ENCODE data around the gene PXMP4.

The PXMP4 gene

GRCh38 chr20:33655164-33655563 is 64.9 kb downstream of the PXMP4 start:
- no peak for DNase-seq (ENCODE audit: low spot score)

GRCh38 chr20:33654680-33655161 is 65.4 kb downstream of the PXMP4 start:
- no peak for DNase-seq (ENCODE audit: low spot score)

DNA sequence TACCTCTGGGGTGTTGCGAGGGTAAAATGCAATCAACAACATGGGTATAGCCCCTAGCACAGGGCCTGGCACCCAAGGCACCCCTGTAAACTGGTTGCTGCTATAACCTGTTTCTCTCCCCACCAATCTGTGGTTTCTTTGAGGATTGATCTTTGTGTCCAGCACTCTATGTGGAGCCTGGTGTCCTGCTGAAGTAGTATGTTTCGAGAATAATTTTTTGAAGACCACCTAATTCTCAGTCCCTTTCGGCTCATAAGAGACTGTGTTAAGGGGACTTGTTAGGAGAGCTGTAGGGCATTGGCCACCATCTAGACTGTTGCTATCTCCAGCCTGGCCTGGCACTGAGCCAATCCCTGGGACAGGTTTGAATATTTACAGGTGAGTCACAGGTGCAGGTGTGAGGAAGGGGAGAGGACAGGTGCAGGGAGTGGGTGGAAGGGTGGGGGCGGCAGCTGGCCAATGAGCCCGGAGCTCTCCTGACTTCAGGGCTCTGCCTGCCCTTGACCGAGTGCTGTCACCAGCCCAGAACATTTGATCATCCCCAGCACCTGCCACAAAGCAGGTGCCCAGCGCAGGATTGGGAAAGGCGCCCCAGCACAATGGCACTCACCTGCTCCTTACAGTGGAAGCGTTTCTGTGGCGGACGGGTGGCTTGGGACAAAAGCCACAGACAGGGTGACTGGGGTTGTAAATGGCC is 66.1 kb downstream of the PXMP4 start:
- DNase-seq (ENCODE audit: low spot score), result no peak

DNA sequence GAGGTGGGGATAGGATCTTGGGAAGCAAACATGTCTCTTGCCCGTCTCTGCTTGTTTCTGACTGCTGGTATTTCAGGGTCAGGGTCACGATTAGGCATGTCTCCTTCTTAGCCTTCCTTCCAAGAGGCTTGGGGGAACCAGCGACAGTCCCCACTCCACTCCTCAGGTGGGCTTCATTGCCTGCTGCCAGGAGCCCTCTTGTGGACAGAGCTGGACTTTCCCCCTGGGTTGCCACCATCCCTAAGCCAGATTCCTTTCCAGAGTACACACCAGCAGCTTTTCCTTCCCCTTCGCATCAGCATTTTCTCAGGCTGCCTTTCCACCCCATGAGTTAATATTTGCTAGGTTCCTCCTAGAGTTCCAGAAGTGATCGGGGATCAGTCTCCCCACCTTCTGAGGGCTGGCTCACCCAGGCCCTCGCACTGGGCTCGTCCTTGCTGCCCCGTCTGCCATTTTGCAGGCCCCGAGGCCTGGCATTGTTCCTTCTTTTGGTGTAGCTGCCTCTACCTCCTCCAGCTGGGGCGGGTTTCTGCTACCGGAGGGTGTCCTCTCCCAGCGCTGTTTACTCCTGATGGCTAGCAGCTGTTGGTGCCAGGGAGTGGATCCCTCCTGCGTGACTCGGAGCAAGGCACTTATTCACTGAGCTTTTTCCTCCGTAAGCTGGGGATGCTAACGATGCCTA is 66.8 kb downstream of the PXMP4 start:
- DNase-seq (ENCODE audit: low spot score), result peak; percentile 84

Measured in hepatic stellate cell (primary cell).